ENCODE measurements around the gene IFT172.
"Not testable (repeated sequence)": the region's sequence is repeated elsewhere in the genome, so short reads cannot be mapped to it uniquely, and the experiment has no call there.

IFT172 gene

GRCh38 chr2:27492557-27492956 is 3.0 kb upstream of the IFT172 start:
- no peak for DNase-seq

- no peak for DNase-seq
Measured at GRCh38 chr2:27489118-27489497, 435 bp downstream of the IFT172 start.

- no peak for DNase-seq
Measured at GRCh38 chr2:27485496-27485895, 4.0 kb downstream of the IFT172 start.

GRCh38 chr2:27471961-27472360 is 17.6 kb downstream of the IFT172 start:
- no peak for DNase-seq

- no peak for DNase-seq
Measured at GRCh38 chr2:27464443-27464842, 25.1 kb downstream of the IFT172 start.

GRCh38 chr2:27461118-27461517 is 28.4 kb downstream of the IFT172 start:
- DNase-seq: no peak

GRCh38 chr2:27453968-27454367 is 35.6 kb downstream of the IFT172 start:
- no peak for DNase-seq

GRCh38 chr2:27451095-27451494 is 38.4 kb downstream of the IFT172 start:
- no peak for DNase-seq

- no peak for DNase-seq
Measured at GRCh38 chr2:27448381-27448780, 41.2 kb downstream of the IFT172 start.

- DNase-seq: no peak
Measured at GRCh38 chr2:27446057-27446456, 43.5 kb downstream of the IFT172 start.

- DNase-seq: no peak
Measured at GRCh38 chr2:27445615-27446014, 43.9 kb downstream of the IFT172 start.

- no peak for DNase-seq
Measured at GRCh38 chr2:27445155-27445554, 44.4 kb downstream of the IFT172 start.

GRCh38 chr2:27442920-27443282 is 46.6 kb downstream of the IFT172 start:
- no peak for DNase-seq

- DNase-seq: no peak
Measured at GRCh38 chr2:27441958-27442919, 47.3 kb downstream of the IFT172 start, which contains the start of gene KRTCAP3. TSS of gene KRTCAP3 (plus strand) at chr2:27442381. CDS start at chr2:27442413, 32 bp downstream.

- DNase-seq: no peak
Measured at GRCh38 chr2:27441226-27441926, 48.2 kb downstream of the IFT172 start.

GRCh38 chr2:27435628-27436027 is 53.9 kb downstream of the IFT172 start:
- DNase-seq: no peak

GRCh38 chr2:27431395-27431794 is 58.1 kb downstream of the IFT172 start:
- no peak for DNase-seq

- peak; percentile 43 for DNase-seq
Measured at GRCh38 chr2:27428978-27429541, 60.5 kb downstream of the IFT172 start.

GRCh38 chr2:27428213-27428977 is 61.1 kb downstream of the IFT172 start, which contains the start of gene NRBP1:
TSS of gene NRBP1 (plus strand) at chr2:27428631. CDS start at chr2:27433274, 4,643 bp downstream.
- peak; percentile 76 for DNase-seq

GRCh38 chr2:27427863-27428212 is 61.7 kb downstream of the IFT172 start:
- DNase-seq: no peak

- not testable (repeated sequence) for DNase-seq
Measured at GRCh38 chr2:27425039-27425438, 64.5 kb downstream of the IFT172 start.

GRCh38 chr2:27422958-27423357 is 66.6 kb downstream of the IFT172 start:
- no peak for DNase-seq
